Tibial nerve (tissue), 4 donors: ENCODE results near the gene TMEM120B. TPM values are rescaled to one million over a fixed set of nuclear protein-coding genes. Genes with fewer than 3 reads are reported as not detected.
"Not testable (repeated sequence)": the region's sequence is repeated elsewhere in the genome, so short reads cannot be mapped to it uniquely, and the experiment has no call there.

ENCODE experiments used
- DNase-seq, 2 donors: peaks; one replicate each; pipeline ENCODE4 v3.0.0-alpha.2; 2019; ENCODE audit warnings: low spot score in 2 of 2
- H3K27ac ChIP-seq, 4 donors: fragments of 200-600 bp; sonication (generic) in 3 of 4; one replicate each; pipeline ENCODE4 v1.5.1; 2017 to 2019; ENCODE audit warnings: mild to moderate bottlenecking in 1 of 4
- H3K27me3 ChIP-seq, 2 donors: fragments of 200-600 bp; sonication (generic) in 1 of 2; one replicate each; pipeline versions ENCODE4 v1.5.1 to v1.6.0; 2017 to 2019
- H3K36me3 ChIP-seq, 3 donors: fragments of 200-600 bp; sonication (generic); one replicate each; pipeline ENCODE4 v1.5.1; 2018 to 2019
- H3K4me1 ChIP-seq, 4 donors: fragments of 200-600 bp; sonication (generic) in 3 of 4; one replicate each; pipeline ENCODE4 v1.5.1; 2017 to 2019
- H3K4me3 ChIP-seq, 4 donors: fragments of 200-600 bp; sonication (generic) in 3 of 4; one replicate each; pipeline ENCODE4 v1.5.1; 2017 to 2019; ENCODE audit warnings: mild to moderate bottlenecking in 1 of 4, moderate library complexity in 1 of 4
- H3K9me3 ChIP-seq, 4 donors: fragments of 200-600 bp; sonication (generic) in 3 of 4; one replicate each; pipeline ENCODE4 v1.5.1; 2017 to 2019
- EP300 ChIP-seq, 2 donors: sonication (generic); formaldehyde crosslinking; IDR thresholded peaks; one replicate each; pipeline ENCODE4 v1.6.1; 2017; ENCODE audit warnings: antibody characterized with exemption in 2 of 2, mild to moderate bottlenecking in 1 of 2
- POLR2A ChIP-seq, 2 donors: fragments of 450-650 bp; IDR thresholded peaks; one replicate each; pipeline ENCODE4 v1.6.1; 2017; ENCODE audit warnings: antibody characterized with exemption in 2 of 2, mild to moderate bottlenecking in 2 of 2, moderate library complexity in 2 of 2
- WGBS, 2 donors: methylation state at CpG; one replicate each; pipeline ENCODE4 v1.1.5; 2018; 5-methylcytosine and 5-hydroxymethylcytosine counted together
- total RNA-seq, 4 donors: library from RNA; depleted of rRNA; stranded (reverse); fragments of >200 nt; gene quantifications; one replicate each; pipeline ENCODE4 v1.1.0, GENCODE V29; 2016
- TF ChIP-seq, protein P1 (sequence below), 5 experiments: fragments of 200-600 bp in 3 of 5; fragments of 450-650 bp in 2 of 5; sonication (generic) in 3 of 5; IDR thresholded peaks; one replicate each; pipeline ENCODE4 v1.5.1; 2016 to 2019; ENCODE audit warnings: antibody characterized with exemption in 5 of 5, mild to moderate bottlenecking in 3 of 5, moderate library complexity in 2 of 5

Gene TMEM120B
- total RNA-seq, 4 donors from 2014 or later, result 10.1 to 13.9 (median 11.5) TPM

- Histone ChIP-seq H3K36me3 (no peaks in the 10 kb centered on the region), H3K27ac (no peak overlapping the region), H3K27me3 (no peaks in the 10 kb centered on the region), H3K4me3 (no peak overlapping the region), H3K9me3 (no peaks in the 10 kb centered on the region), H3K4me1 (peaks cover 0 to 26% (median 15%) of the 10 kb centered on the region in 4 donors)
- 76% methylated on average over 5 of the region's 5 CpGs for WGBS, 2 donors
- no peak for TF ChIP-seq POLR2A (IDR thresholded peaks at IDR 0.05)
- DNase-seq, result no peak
Measured at GRCh38 chr12:121709478-121709961, 3.0 kb upstream of the TMEM120B start.

DNA sequence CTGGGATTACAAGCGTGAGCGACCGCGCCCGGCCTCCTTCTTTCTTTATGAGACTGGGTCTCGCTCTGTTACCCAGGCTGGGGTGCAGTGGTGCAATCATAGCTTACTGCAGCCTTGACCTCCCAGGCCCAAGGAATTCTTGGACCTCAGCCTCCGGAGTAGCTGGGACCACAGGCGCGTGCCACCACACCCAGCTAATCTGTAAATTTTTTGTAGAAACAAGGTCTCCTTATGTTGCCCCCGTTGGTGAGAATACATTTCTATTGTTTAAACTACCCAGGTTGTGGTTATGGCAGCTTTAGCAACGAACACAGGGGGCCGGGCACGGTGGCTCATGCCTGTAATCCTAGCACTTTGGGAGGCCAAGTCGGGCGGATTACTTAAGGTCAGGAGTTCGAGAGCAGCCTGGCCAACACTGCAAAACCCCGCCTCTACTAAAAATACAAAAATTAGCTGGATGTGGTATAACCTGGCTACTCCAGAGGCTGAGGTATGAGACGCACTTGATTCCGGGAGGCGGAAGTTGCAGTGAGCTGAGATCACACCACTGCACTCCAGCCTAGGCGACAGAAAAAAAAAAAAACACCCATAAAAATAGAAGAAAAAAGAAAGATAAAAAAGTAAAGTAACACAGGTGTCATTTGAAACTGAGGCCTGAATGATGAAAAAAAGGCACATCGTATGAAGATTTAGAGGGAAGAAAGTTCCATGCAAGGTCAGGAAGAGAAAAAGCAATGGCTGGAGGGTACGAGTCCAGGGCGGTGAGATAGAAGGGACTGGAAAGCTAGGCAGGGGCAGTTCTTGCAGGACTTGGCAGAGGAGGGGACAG lies 977 bp upstream of the TMEM120B start:
- Histone ChIP-seq H3K27me3 (no peaks in the 10 kb centered on the region), H3K36me3 (no peaks in the 10 kb centered on the region), H3K9me3 (no peaks in the 10 kb centered on the region), H3K27ac (peak overlapping the region; percentile 79 to 94 (median 87)), H3K4me3 (peak overlapping the region; percentile 71 to 99 (median 84)), H3K4me1 (peaks cover 0 to 27% (median 15%) of the 10 kb centered on the region in 4 donors)
- DNase-seq, result no peak
- 60 to 63% methylated on average over 24 of the region's 24 CpGs for WGBS, 2 donors
- TF ChIP-seq EP300 (IDR thresholded peaks at IDR 0.05) (no peak), POLR2A (IDR thresholded peaks at IDR 0.05) (no peak)
- TF ChIP-seq, protein P1, sequence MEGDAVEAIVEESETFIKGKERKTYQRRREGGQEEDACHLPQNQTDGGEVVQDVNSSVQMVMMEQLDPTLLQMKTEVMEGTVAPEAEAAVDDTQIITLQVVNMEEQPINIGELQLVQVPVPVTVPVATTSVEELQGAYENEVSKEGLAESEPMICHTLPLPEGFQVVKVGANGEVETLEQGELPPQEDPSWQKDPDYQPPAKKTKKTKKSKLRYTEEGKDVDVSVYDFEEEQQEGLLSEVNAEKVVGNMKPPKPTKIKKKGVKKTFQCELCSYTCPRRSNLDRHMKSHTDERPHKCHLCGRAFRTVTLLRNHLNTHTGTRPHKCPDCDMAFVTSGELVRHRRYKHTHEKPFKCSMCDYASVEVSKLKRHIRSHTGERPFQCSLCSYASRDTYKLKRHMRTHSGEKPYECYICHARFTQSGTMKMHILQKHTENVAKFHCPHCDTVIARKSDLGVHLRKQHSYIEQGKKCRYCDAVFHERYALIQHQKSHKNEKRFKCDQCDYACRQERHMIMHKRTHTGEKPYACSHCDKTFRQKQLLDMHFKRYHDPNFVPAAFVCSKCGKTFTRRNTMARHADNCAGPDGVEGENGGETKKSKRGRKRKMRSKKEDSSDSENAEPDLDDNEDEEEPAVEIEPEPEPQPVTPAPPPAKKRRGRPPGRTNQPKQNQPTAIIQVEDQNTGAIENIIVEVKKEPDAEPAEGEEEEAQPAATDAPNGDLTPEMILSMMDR (IDR thresholded peaks at IDR 0.05), result no peak

DNA sequence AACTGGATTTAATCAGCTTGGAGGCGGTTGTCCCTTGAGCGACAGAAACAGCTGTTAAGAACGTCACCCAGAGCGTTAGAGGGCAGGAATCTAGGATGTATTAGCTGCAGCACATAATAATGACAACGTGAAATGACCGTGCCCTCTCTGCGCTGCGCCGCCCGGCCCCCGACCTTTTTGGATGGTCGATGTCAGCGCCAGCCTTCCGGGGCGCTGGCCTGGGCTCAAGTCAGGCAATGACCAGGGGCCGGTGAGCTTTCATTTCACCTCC lies 427 bp upstream of the TMEM120B start:
- peak overlapping the region; percentile 71 to 99 (median 84) for H3K4me3 ChIP-seq
- no peaks in the 10 kb centered on the region for H3K9me3 ChIP-seq
- H3K27me3 ChIP-seq, result no peaks in the 10 kb centered on the region
- H3K36me3 ChIP-seq, result no peaks in the 10 kb centered on the region
- peaks cover 0 to 32% (median 15%) of the 10 kb centered on the region in 4 donors for H3K4me1 ChIP-seq
- 0 to 1% methylated on average over 9 to 16 of the region's 16 CpGs for WGBS, 2 donors
- DNase-seq, result peak in 1 of 2 donors; percentile 29
- H3K27ac ChIP-seq, result peak overlapping the region; percentile 79 to 94 (median 87)
- TF ChIP-seq, protein P1 (IDR thresholded peaks at IDR 0.05), result no peak
- TF ChIP-seq POLR2A (IDR thresholded peaks at IDR 0.05), result no peak

- TF ChIP-seq POLR2A (IDR thresholded peaks at IDR 0.05) (no peak), EP300 (IDR thresholded peaks at IDR 0.05) (no peak)
- TF ChIP-seq, protein P1 (IDR thresholded peaks at IDR 0.05), result no peak
- Histone ChIP-seq H3K27me3 (no peaks in the 10 kb centered on the region), H3K4me1 (peaks cover 0 to 32% (median 15%) of the 10 kb centered on the region in 4 donors), H3K36me3 (no peaks in the 10 kb centered on the region), H3K4me3 (peak overlapping the region; percentile 77 to 99 (median 91)), H3K9me3 (no peaks in the 10 kb centered on the region), H3K27ac (peak overlapping the region; percentile 79 to 94 (median 88))
- 8 to 14% methylated on average over 13 to 14 of the region's 14 CpGs for WGBS, 2 donors
- DNase-seq, result peak; percentile 9 to 26
Measured at GRCh38 chr12:121713257-121713777, 765 bp downstream of the TMEM120B start.

GRCh38 chr12:121713793-121714192 lies 1.2 kb downstream of the TMEM120B start:
- peak overlapping the region in 2 of 4 donors; percentile 91 to 99 for H3K4me3 ChIP-seq
- no peaks in the 10 kb centered on the region for H3K27me3 ChIP-seq
- peaks cover 0 to 32% (median 15%) of the 10 kb centered on the region in 4 donors for H3K4me1 ChIP-seq
- no peaks in the 10 kb centered on the region for H3K9me3 ChIP-seq
- DNase-seq, result no peak
- H3K27ac ChIP-seq, result peak overlapping the region in 3 of 4 donors; percentile 79 to 94 (median 93)
- WGBS, 2 donors, result 46% methylated on average over 6 of the region's 6 CpGs
- H3K36me3 ChIP-seq, result no peaks in the 10 kb centered on the region
- TF ChIP-seq EP300 (IDR thresholded peaks at IDR 0.05) (no peak), POLR2A (IDR thresholded peaks at IDR 0.05) (no peak)
- TF ChIP-seq, protein P1 (IDR thresholded peaks at IDR 0.05), result no peak

DNA sequence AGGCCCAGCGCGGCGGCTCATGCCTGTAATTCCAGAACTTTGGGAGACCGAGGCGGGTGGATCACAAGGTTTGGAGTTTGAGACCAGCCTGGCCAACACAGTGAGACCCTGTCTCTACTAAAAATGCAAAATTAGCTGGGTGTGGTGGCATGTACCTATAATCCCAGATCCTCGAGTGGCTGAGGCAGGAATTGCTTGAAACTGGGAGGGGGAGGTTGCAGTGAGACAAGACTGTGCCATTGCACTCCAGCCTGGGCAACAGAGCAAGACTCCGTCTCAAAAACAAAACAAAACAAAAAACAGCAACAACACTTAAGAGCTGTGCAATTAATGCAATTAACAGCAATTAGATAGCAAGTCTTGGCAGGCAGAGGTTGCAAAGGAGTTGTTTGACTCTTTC lies 2.5 kb downstream of the TMEM120B start:
- not testable (repeated sequence) for H3K27ac ChIP-seq, H3K27me3 ChIP-seq, H3K9me3 ChIP-seq, H3K4me3 ChIP-seq, DNase-seq, H3K36me3 ChIP-seq
- peaks cover 0 to 32% (median 15%) of the 10 kb centered on the region in 4 donors for H3K4me1 ChIP-seq
- 91 to 93% methylated on average over 7 of the region's 7 CpGs for WGBS, 2 donors
